Panc1 (cell line): ENCODE data around the gene PRUNE2. TPM values are rescaled to one million over a fixed set of nuclear protein-coding genes. Genes with fewer than 3 reads are reported as not detected.

ENCODE experiments used
- ATAC-seq: fragments of 200-7000 bp; cut with Tn5 transposase; 2 replicates; pipeline ENCODE4 v1.9.1; 2020; ENCODE audit warnings: mild to moderate bottlenecking, moderate library complexity
- BruUV-seq: library from RNA; stranded (reverse); fragments of 400-500 nt; replicated peaks from 2 replicates; lab custom pipeline; 2021; lab: Mats Ljungman, UMichigan
- CTCF ChIA-PET: fragments of 300-600 bp; sonication (Branson Sonifier 250); formaldehyde crosslinking; loops from one replicate; lab custom pipeline; 2022; ENCODE audit warnings: antibody characterized with exemption; lab: Charles Lee
- POLR2A ChIA-PET: fragments of 300-600 bp; sonication (Branson Sonifier 250); formaldehyde crosslinking; loops from one replicate; lab custom pipeline; 2022; ENCODE audit warnings: antibody characterized with exemption; lab: Charles Lee
- DNase-seq: peaks from one replicate; pipeline ENCODE4 v3.0.0-alpha.2; 2010; ENCODE audit warnings: low read depth, low spot score
- H3K27ac ChIP-seq: 2 replicates; pipeline ENCODE4 v1.5.1; 2011; ENCODE audit warnings: mild to moderate bottlenecking, low read length, inconsistent platforms
- H3K27me3 ChIP-seq: fragments of 200-500 bp; sonication (Bioruptor generic); 2 replicates; pipeline ENCODE4 v1.6.0; 2014; ENCODE audit warnings: low read length, inconsistent platforms; ENCODE audit not compliant: control insufficient read depth, insufficient read depth
- H3K36me3 ChIP-seq: fragments of 200-500 bp; sonication (Bioruptor generic); 2 replicates; pipeline ENCODE4 v1.5.1; 2014; ENCODE audit warnings: inconsistent platforms, mild to moderate bottlenecking, low read length, moderate library complexity; ENCODE audit not compliant: control insufficient read depth, insufficient read depth
- H3K4me1 ChIP-seq: 2 replicates; pipeline ENCODE4 v1.5.1; 2011; ENCODE audit warnings: inconsistent platforms, mild to moderate bottlenecking, low read length, moderate library complexity; ENCODE audit not compliant: control insufficient read depth, insufficient read depth
- H3K4me3 ChIP-seq, 2 experiments: 2 replicates each; pipeline ENCODE4 v1.5.1; 2011 to 2012; ENCODE audit warnings: low read depth in 2 of 2, low read length in 2 of 2, mild to moderate bottlenecking in 2 of 2, inconsistent platforms in 1 of 2, moderate library complexity in 1 of 2
- H3K9me3 ChIP-seq: fragments of 200-500 bp; sonication (Bioruptor generic); 2 replicates; pipeline ENCODE4 v1.5.1; 2014; ENCODE audit warnings: low read depth, mild to moderate bottlenecking, inconsistent platforms, low read length, moderate library complexity; ENCODE audit not compliant: control insufficient read depth, insufficient read depth
- CTCF ChIP-seq: fragments of 450-650 bp; IDR thresholded peaks from 2 replicates; pipeline ENCODE4 v1.5.1; 2017; ENCODE audit warnings: mild to moderate bottlenecking
- POLR2AphosphoS5 ChIP-seq: IDR thresholded peaks from 2 replicates; pipeline ENCODE4 v1.6.1; 2012; ENCODE audit warnings: mild to moderate bottlenecking, low read depth, low read length, moderate library complexity
- SIN3A ChIP-seq: IDR thresholded peaks from 2 replicates; pipeline ENCODE4 v1.6.1; 2012; ENCODE audit warnings: low read depth, mild to moderate bottlenecking, low read length, moderate library complexity, borderline replicate concordance; ENCODE audit not compliant: insufficient read depth
- TCF7L2 ChIP-seq: IDR thresholded peaks from 2 replicates; pipeline ENCODE4 v1.6.1; 2011; ENCODE audit warnings: mild to moderate bottlenecking, low read depth, low read length, inconsistent platforms
- in situ Hi-C: cut with HindIII; loops from 2 replicates; pipeline ENCODE4 v1.10.0; 2016; ENCODE audit warnings: low sequenced_read_pairs, low pct_unique_long_range_greater_than_20kb
- intact Hi-C: fragments of 100-400 bp; cut with micrococcal nuclease; formaldehyde crosslinking; loops from one replicate; pipeline ENCODE4 v1.10.0; 2022; ENCODE audit not compliant: unreplicated experiment
- total RNA-seq: library from RNA; stranded (reverse); gene quantifications from one replicate; pipeline ENCODE4 v1.2.1, GENCODE V29; 2021; ENCODE audit not compliant: unreplicated experiment
- TF ChIP-seq, protein P1 (sequence below), 2 experiments: IDR thresholded peaks; 2 replicates each; pipeline ENCODE4 v1.6.1; 2011 to 2012; ENCODE audit warnings: low read depth in 2 of 2, control low read depth in 1 of 2, low read length in 1 of 2, mild to moderate bottlenecking in 1 of 2, moderate library complexity in 1 of 2; ENCODE audit not compliant: insufficient read depth in 1 of 2

PRUNE2 gene
- total RNA-seq, 1 experiment from 2014 or later = 0.18 TPM

- in situ Hi-C loops (no loop called here), intact Hi-C loops (loop anchor here (5.0 kb wide), 1 partner anchor 49 kb away; no protein-coding TSS in a partner anchor)
- DNase-seq (peak; percentile 59), ATAC-seq (peak; percentile 98)
- TF ChIP-seq, protein P1, sequence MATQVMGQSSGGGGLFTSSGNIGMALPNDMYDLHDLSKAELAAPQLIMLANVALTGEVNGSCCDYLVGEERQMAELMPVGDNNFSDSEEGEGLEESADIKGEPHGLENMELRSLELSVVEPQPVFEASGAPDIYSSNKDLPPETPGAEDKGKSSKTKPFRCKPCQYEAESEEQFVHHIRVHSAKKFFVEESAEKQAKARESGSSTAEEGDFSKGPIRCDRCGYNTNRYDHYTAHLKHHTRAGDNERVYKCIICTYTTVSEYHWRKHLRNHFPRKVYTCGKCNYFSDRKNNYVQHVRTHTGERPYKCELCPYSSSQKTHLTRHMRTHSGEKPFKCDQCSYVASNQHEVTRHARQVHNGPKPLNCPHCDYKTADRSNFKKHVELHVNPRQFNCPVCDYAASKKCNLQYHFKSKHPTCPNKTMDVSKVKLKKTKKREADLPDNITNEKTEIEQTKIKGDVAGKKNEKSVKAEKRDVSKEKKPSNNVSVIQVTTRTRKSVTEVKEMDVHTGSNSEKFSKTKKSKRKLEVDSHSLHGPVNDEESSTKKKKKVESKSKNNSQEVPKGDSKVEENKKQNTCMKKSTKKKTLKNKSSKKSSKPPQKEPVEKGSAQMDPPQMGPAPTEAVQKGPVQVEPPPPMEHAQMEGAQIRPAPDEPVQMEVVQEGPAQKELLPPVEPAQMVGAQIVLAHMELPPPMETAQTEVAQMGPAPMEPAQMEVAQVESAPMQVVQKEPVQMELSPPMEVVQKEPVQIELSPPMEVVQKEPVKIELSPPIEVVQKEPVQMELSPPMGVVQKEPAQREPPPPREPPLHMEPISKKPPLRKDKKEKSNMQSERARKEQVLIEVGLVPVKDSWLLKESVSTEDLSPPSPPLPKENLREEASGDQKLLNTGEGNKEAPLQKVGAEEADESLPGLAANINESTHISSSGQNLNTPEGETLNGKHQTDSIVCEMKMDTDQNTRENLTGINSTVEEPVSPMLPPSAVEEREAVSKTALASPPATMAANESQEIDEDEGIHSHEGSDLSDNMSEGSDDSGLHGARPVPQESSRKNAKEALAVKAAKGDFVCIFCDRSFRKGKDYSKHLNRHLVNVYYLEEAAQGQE (IDR thresholded peaks at IDR 0.05; ENCODE audit: insufficient read depth in 1 of 2, low read depth in 2 of 2, low read length in 1 of 2) = no peak
- TF ChIP-seq CTCF (no peak), SIN3A (no peak), TCF7L2 (no peak), POLR2AphosphoS5 (no peak)
- Histone ChIP-seq H3K36me3 (no peaks in the 10 kb centered on the region), H3K27me3 (no peaks in the 10 kb centered on the region), H3K4me1 (no peaks in the 10 kb centered on the region), H3K9me3 (no peaks in the 10 kb centered on the region), H3K4me3 (no peak overlapping the region), H3K27ac (no peak overlapping the region)
- no TSS peak for BruUV-seq
- CTCF ChIA-PET = no interaction called here
- POLR2A ChIA-PET = no interaction called here
Observed at GRCh38 chr9:76866689-76867088, 39.2 kb downstream of the PRUNE2 start.

GRCh38 chr9:76863832-76864231 is 42.1 kb downstream of the PRUNE2 start:
- no peak for DNase-seq
- no peak for TF ChIP-seq SIN3A
- TF ChIP-seq, protein P1 (IDR thresholded peaks at IDR 0.05; ENCODE audit: insufficient read depth in 1 of 2, low read depth in 2 of 2, low read length in 1 of 2) = no peak
- no peak for TF ChIP-seq POLR2AphosphoS5
- TF ChIP-seq CTCF = no peak
- TF ChIP-seq TCF7L2 = no peak
- no peaks in the 10 kb centered on the region for H3K4me1 ChIP-seq
- intact Hi-C loops = no loop called here
- POLR2A ChIA-PET = no interaction called here
- H3K27ac ChIP-seq = no peak overlapping the region
- H3K9me3 ChIP-seq = no peaks in the 10 kb centered on the region
- H3K27me3 ChIP-seq = no peaks in the 10 kb centered on the region
- H3K4me3 ChIP-seq = no peak overlapping the region
- ATAC-seq = no peak
- H3K36me3 ChIP-seq = no peaks in the 10 kb centered on the region
- CTCF ChIA-PET = interaction anchor here (0.6 kb wide), 1 partner anchor 1451 kb away, joined by 7 read pairs; no protein-coding TSS in a partner anchor
- in situ Hi-C loops = no loop called here
- BruUV-seq = no TSS peak
